GM12873 (cell line): Measurements from ENCODE around the gene OLAH.

ENCODE experiments used
- CTCF ChIP-seq: IDR thresholded peaks from 2 replicates; pipeline ENCODE4 v1.5.1; 2012; ENCODE audit warnings: low read depth, mild to moderate bottlenecking, moderate library complexity, low read length, control low read depth; ENCODE audit not compliant: insufficient read depth; ENCODE audit errors: missing control alignments

The OLAH gene

GRCh38 chr10:15045380-15045779 is 1.6 kb downstream of the OLAH start:
- no peak for TF ChIP-seq CTCF

- TF ChIP-seq CTCF = no peak
Measured at GRCh38 chr10:15046626-15047025, 2.9 kb downstream of the OLAH start.

GRCh38 chr10:15049533-15049932 is 5.8 kb downstream of the OLAH start:
- no peak for TF ChIP-seq CTCF

GRCh38 chr10:15052121-15052520 is 8.4 kb downstream of the OLAH start:
- no peak for TF ChIP-seq CTCF

GRCh38 chr10:15053061-15053460 is 9.3 kb downstream of the OLAH start:
- TF ChIP-seq CTCF = no peak

- TF ChIP-seq CTCF = no peak
Measured at GRCh38 chr10:15058689-15059088, 14.9 kb downstream of the OLAH start.

- TF ChIP-seq CTCF = no peak
Measured at GRCh38 chr10:15059914-15060313, 16.2 kb downstream of the OLAH start.
